Activated T-helper 17 cell treated with anti-CD3 and anti-CD28 coated beads, Interleukin-2, amount 50 U/mL, for 72 hours (primary cell): ENCODE measurements around the gene MT1HL1. TPM values are rescaled to one million over a fixed set of nuclear protein-coding genes. Genes with fewer than 3 reads are reported as not detected.
"Not testable (repeated sequence)": the region's sequence is repeated elsewhere in the genome, so short reads cannot be mapped to it uniquely, and the experiment has no call there.

Experiments
- ATAC-seq: fragments of 150-1000 bp; cut with Tn5 transposase; replicated peaks from 2 replicates; pipeline ENCODE4 v1.10.0; 2021; ENCODE audit warnings: mild to moderate bottlenecking, moderate library complexity
- H3K27ac Mint-ChIP-seq: one replicate; pipeline ENCODE4 v1.8.0; 2022; ENCODE audit warnings: mixed read lengths
- H3K27me3 Mint-ChIP-seq: one replicate; pipeline ENCODE4 v1.8.0; 2022; ENCODE audit warnings: mixed read lengths
- H3K36me3 Mint-ChIP-seq: one replicate; pipeline ENCODE4 v1.8.0; 2022; ENCODE audit warnings: low read depth, mild to moderate bottlenecking, mixed read lengths
- H3K4me1 Mint-ChIP-seq: one replicate; pipeline ENCODE4 v1.8.0; 2022; ENCODE audit warnings: mixed read lengths
- H3K4me3 Mint-ChIP-seq: one replicate; pipeline ENCODE4 v1.8.0; 2022; ENCODE audit warnings: mild to moderate bottlenecking, mixed read lengths
- H3K9me3 Mint-ChIP-seq: one replicate; pipeline ENCODE4 v1.8.0; 2022; ENCODE audit warnings: mixed read lengths
- total RNA-seq, 2 donors: library from RNA; stranded (reverse); gene quantifications; one replicate each; pipeline ENCODE4 v1.2.3, GENCODE V29; 2022

MT1HL1 gene
- total RNA-seq, 2 donors from 2014 or later = not detected

- H3K4me1 Mint-ChIP-seq = no peaks in the 10 kb centered on the region
- H3K9me3 Mint-ChIP-seq = no peaks in the 10 kb centered on the region
- H3K4me3 Mint-ChIP-seq = no peak overlapping the region
- H3K27ac Mint-ChIP-seq = no peak overlapping the region
- ATAC-seq = no peak
- H3K36me3 Mint-ChIP-seq = no peaks in the 10 kb centered on the region
- peaks cover 13% of the 10 kb centered on the region for H3K27me3 Mint-ChIP-seq
These were observed 25.5 kb downstream of the MT1HL1 start for GRCh38 chr1:236978740-236979139.

GRCh38 chr1:236975461-236975860 is 28.8 kb downstream of the MT1HL1 start:
- Mint-ChIP-seq H3K9me3 (no peaks in the 10 kb centered on the region), H3K4me1 (no peaks in the 10 kb centered on the region), H3K27me3 (peaks cover 23% of the 10 kb centered on the region), H3K27ac (no peak overlapping the region), H3K36me3 (no peaks in the 10 kb centered on the region), H3K4me3 (no peak overlapping the region)
- no peak for ATAC-seq

GRCh38 chr1:236974025-236974424 is 30.2 kb downstream of the MT1HL1 start:
- H3K4me1 Mint-ChIP-seq, H3K36me3 Mint-ChIP-seq, H3K27ac Mint-ChIP-seq, H3K9me3 Mint-ChIP-seq, ATAC-seq, H3K4me3 Mint-ChIP-seq: not testable (repeated sequence)
- H3K27me3 Mint-ChIP-seq = peaks cover 27% of the 10 kb centered on the region

- no peaks in the 10 kb centered on the region for H3K9me3 Mint-ChIP-seq
- H3K27ac Mint-ChIP-seq = no peak overlapping the region
- no peaks in the 10 kb centered on the region for H3K4me1 Mint-ChIP-seq
- no peak for ATAC-seq
- no peak overlapping the region for H3K4me3 Mint-ChIP-seq
- H3K27me3 Mint-ChIP-seq = peaks cover 27% of the 10 kb centered on the region
- H3K36me3 Mint-ChIP-seq = no peaks in the 10 kb centered on the region
These were observed 37.6 kb downstream of the MT1HL1 start for GRCh38 chr1:236966636-236967035.

GRCh38 chr1:236963920-236964319 is 40.3 kb downstream of the MT1HL1 start:
- ATAC-seq = no peak
- Mint-ChIP-seq H3K27ac (no peak overlapping the region), H3K4me3 (no peak overlapping the region), H3K27me3 (peaks cover 20% of the 10 kb centered on the region), H3K4me1 (no peaks in the 10 kb centered on the region), H3K9me3 (peaks cover under 1% of the 10 kb centered on the region), H3K36me3 (no peaks in the 10 kb centered on the region)

- peaks cover 7% of the 10 kb centered on the region for H3K9me3 Mint-ChIP-seq
- H3K4me3 Mint-ChIP-seq = no peak overlapping the region
- H3K4me1 Mint-ChIP-seq = no peaks in the 10 kb centered on the region
- no peak overlapping the region for H3K27ac Mint-ChIP-seq
- ATAC-seq = no peak
- H3K36me3 Mint-ChIP-seq = no peaks in the 10 kb centered on the region
- peaks cover 14% of the 10 kb centered on the region for H3K27me3 Mint-ChIP-seq
These were observed 45.1 kb downstream of the MT1HL1 start for GRCh38 chr1:236959112-236959511.

GRCh38 chr1:236957235-236957634 is 47.0 kb downstream of the MT1HL1 start:
- no peak for ATAC-seq
- Mint-ChIP-seq H3K36me3 (no peaks in the 10 kb centered on the region), H3K4me1 (no peaks in the 10 kb centered on the region), H3K27ac (no peak overlapping the region), H3K4me3 (no peak overlapping the region), H3K27me3 (peaks cover 14% of the 10 kb centered on the region), H3K9me3 (peaks cover 7% of the 10 kb centered on the region)

Other genes with a start within 250 kb of the MT1HL1 start
- 10 to 100 TPM; 52.3 to 94.6 TPM for gene MTR, start 209.1 kb downstream of the MT1HL1 start, total RNA-seq
- gene RYR2, start 37.7 kb upstream of the MT1HL1 start, total RNA-seq = under 1 TPM; 0.15 to 0.26 TPM